Activated T-cell treated with anti-CD3 and anti-CD28 coated beads for 1 hour (primary cell): ENCODE measurements around the gene TAF4.

Experiments used
- DNase-seq: peaks from one replicate; pipeline ENCODE4 v3.0.0-alpha.2; 2020; ENCODE audit warnings: low read depth

Gene TAF4

GRCh38 chr20:62042025-62042820 is 23.5 kb downstream of the TAF4 start:
- no peak for DNase-seq

GRCh38 chr20:62040933-62041332 is 24.7 kb downstream of the TAF4 start:
- DNase-seq = no peak

- no peak for DNase-seq
Observed at GRCh38 chr20:62040381-62040922, 25.2 kb downstream of the TAF4 start.

GRCh38 chr20:62039738-62040137 is 25.9 kb downstream of the TAF4 start:
- DNase-seq = no peak

- DNase-seq = no peak
Observed at GRCh38 chr20:62032609-62033368, 32.9 kb downstream of the TAF4 start.

- DNase-seq = no peak
Observed at GRCh38 chr20:62031462-62032092, 34.1 kb downstream of the TAF4 start.

- peak; percentile 7 for DNase-seq
Observed at GRCh38 chr20:62030834-62031434, 34.7 kb downstream of the TAF4 start.

- DNase-seq = no peak
Observed at GRCh38 chr20:62030357-62030756, 35.3 kb downstream of the TAF4 start.

GRCh38 chr20:62029949-62030348 is 35.7 kb downstream of the TAF4 start:
- no peak for DNase-seq

GRCh38 chr20:62029296-62029695 is 36.4 kb downstream of the TAF4 start:
- no peak for DNase-seq

GRCh38 chr20:62028384-62028783 is 37.3 kb downstream of the TAF4 start:
- DNase-seq = no peak

- no peak for DNase-seq
Observed at GRCh38 chr20:62027698-62028321, 37.9 kb downstream of the TAF4 start.

- no peak for DNase-seq
Observed at GRCh38 chr20:62027116-62027515, 38.6 kb downstream of the TAF4 start.

GRCh38 chr20:62026564-62026856 is 39.2 kb downstream of the TAF4 start:
- DNase-seq = no peak

GRCh38 chr20:62025832-62026563 is 39.7 kb downstream of the TAF4 start:
- no peak for DNase-seq

- no peak for DNase-seq
Observed at GRCh38 chr20:62025394-62025793, 40.3 kb downstream of the TAF4 start.

- DNase-seq = no peak
Observed at GRCh38 chr20:62023935-62024334, 41.7 kb downstream of the TAF4 start.

GRCh38 chr20:62022575-62023139 is 43.0 kb downstream of the TAF4 start:
- DNase-seq = no peak

- no peak for DNase-seq
Observed at GRCh38 chr20:62021793-62022385, 43.8 kb downstream of the TAF4 start.

GRCh38 chr20:62020935-62021701 is 44.6 kb downstream of the TAF4 start:
- no peak for DNase-seq
